Prostate gland (tissue), 2 donors: ENCODE data around the gene ZCCHC2.

Experiments used
- POLR2A ChIP-seq: fragments of 450-650 bp; IDR thresholded peaks from one replicate; pipeline ENCODE4 v1.6.1; 2016; ENCODE audit warnings: antibody characterized with exemption, mild to moderate bottlenecking
- POLR2AphosphoS5 ChIP-seq: sonication (generic); formaldehyde crosslinking; IDR thresholded peaks from one replicate; pipeline ENCODE4 v1.6.1; 2017; ENCODE audit warnings: antibody characterized with exemption
- TF ChIP-seq, protein P1 (sequence below), 4 experiments: fragments of 200-600 bp in 2 of 4; fragments of 450-650 bp in 2 of 4; sonication (generic) in 2 of 4; IDR thresholded peaks; 1 replicate in 3 of 4; 2 replicates in 1 of 4; pipeline ENCODE4 v1.5.1; 2016 to 2019; ENCODE audit warnings: antibody characterized with exemption in 4 of 4, mild to moderate bottlenecking in 2 of 4, moderate library complexity in 2 of 4

DNA sequence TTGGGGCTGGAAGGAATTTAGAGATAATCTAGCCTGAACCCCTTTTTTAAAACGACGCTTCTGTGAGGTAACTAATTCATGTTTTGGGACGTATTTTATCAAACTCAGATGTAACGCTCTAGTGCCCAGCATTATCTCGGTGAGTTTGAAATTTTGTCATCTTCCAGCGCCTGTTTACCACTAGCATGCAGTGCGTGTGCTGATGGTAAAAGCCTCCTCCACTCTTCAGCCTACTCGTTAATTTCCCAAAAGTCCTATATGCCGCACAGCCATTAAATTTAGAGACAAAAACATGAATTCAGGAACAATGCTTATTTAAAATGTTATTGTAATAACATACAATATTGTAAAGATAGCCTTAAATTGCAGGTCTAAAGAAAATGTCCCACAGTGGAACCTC, 2.8 kb downstream of the ZCCHC2 start:
- no peak for TF ChIP-seq POLR2A
- TF ChIP-seq, protein P1, sequence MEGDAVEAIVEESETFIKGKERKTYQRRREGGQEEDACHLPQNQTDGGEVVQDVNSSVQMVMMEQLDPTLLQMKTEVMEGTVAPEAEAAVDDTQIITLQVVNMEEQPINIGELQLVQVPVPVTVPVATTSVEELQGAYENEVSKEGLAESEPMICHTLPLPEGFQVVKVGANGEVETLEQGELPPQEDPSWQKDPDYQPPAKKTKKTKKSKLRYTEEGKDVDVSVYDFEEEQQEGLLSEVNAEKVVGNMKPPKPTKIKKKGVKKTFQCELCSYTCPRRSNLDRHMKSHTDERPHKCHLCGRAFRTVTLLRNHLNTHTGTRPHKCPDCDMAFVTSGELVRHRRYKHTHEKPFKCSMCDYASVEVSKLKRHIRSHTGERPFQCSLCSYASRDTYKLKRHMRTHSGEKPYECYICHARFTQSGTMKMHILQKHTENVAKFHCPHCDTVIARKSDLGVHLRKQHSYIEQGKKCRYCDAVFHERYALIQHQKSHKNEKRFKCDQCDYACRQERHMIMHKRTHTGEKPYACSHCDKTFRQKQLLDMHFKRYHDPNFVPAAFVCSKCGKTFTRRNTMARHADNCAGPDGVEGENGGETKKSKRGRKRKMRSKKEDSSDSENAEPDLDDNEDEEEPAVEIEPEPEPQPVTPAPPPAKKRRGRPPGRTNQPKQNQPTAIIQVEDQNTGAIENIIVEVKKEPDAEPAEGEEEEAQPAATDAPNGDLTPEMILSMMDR (IDR thresholded peaks at IDR 0.05), result no peak
- TF ChIP-seq POLR2AphosphoS5, result no peak
